GM19438 (cell line): ENCODE measurements around the gene HIF1A.
"Not testable (repeated sequence)": the region's sequence is repeated elsewhere in the genome, so short reads cannot be mapped to it uniquely, and the experiment has no call there.

Source experiments
- ATAC-seq: cut with Tn5 transposase; IDR thresholded peaks from one replicate; pipeline ENCODE4 v1.9.1; 2021; ENCODE audit warnings: low read depth; ENCODE audit not compliant: unreplicated experiment

The HIF1A gene

DNA sequence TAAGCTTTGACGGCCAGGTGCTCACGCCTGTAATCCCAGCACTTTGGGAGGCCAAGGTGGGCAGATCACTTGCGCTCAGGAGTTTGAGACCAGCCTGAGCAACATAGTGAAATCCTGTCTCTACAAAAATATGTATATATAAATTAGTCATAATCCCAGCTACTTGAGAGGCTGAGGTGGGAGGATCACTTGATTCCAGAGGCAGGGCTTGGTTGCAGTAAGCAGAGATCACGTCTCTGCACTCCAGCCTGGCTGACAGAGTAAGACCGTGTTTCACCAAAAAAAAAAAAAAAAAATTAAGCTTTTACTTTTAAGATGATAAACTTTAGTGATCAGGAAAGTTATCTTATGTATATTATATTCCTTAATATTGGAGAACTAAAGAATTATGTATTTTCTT lies 48.9 kb downstream of the HIF1A start:
- no peak for ATAC-seq

GRCh38 chr14:61746346-61746745 lies 51.0 kb downstream of the HIF1A start:
- ATAC-seq = not testable (repeated sequence)

DNA sequence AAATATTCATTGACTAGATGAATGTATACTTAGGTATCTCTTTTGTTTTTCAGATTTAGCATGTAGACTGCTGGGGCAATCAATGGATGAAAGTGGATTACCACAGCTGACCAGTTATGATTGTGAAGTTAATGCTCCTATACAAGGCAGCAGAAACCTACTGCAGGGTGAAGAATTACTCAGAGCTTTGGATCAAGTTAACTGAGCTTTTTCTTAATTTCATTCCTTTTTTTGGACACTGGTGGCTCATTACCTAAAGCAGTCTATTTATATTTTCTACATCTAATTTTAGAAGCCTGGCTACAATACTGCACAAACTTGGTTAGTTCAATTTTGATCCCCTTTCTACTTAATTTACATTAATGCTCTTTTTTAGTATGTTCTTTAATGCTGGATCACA lies 51.6 kb downstream of the HIF1A start:
- ATAC-seq = no peak

DNA sequence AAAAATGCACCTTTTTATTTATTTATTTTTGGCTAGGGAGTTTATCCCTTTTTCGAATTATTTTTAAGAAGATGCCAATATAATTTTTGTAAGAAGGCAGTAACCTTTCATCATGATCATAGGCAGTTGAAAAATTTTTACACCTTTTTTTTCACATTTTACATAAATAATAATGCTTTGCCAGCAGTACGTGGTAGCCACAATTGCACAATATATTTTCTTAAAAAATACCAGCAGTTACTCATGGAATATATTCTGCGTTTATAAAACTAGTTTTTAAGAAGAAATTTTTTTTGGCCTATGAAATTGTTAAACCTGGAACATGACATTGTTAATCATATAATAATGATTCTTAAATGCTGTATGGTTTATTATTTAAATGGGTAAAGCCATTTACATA lies 52.0 kb downstream of the HIF1A start:
- ATAC-seq = no peak

DNA sequence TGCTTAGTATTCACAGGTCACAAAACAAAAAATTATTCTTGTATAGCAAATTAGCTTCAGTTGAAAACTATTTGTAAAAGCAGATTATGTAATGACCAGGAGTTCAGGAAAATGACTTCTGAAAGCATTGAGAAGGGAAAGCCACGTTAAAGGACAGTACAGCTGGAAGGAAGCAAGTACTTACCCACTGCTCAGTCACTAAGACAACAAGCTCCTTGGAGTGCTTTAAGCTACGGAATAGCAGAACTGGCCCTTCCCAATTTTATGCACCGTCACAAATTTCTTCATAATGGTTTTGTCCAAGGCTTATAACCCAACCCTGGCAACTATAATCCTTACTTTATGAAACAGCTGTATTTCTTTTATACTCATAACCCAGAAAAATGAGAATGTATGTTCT lies 54.0 kb downstream of the HIF1A start:
- ATAC-seq = no peak

DNA sequence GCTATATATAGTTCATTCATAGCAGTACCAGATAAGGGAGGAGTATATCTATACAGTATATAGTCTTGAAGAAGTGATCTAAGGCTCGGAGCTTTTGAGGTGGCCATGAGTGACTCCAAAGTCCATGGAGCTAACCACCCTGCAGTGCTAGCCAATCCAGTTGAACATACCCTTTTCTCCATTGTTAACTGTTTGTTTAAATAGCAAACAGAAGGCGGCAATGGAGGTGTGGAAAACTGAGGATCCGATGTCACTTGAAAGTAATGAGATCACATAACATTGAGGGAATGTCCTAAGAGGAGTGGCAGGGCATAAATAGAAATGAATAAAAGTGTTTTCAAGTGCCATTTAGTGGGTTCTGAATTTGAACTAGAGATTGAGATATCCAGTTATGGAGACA lies 54.6 kb downstream of the HIF1A start:
- no peak for ATAC-seq

DNA sequence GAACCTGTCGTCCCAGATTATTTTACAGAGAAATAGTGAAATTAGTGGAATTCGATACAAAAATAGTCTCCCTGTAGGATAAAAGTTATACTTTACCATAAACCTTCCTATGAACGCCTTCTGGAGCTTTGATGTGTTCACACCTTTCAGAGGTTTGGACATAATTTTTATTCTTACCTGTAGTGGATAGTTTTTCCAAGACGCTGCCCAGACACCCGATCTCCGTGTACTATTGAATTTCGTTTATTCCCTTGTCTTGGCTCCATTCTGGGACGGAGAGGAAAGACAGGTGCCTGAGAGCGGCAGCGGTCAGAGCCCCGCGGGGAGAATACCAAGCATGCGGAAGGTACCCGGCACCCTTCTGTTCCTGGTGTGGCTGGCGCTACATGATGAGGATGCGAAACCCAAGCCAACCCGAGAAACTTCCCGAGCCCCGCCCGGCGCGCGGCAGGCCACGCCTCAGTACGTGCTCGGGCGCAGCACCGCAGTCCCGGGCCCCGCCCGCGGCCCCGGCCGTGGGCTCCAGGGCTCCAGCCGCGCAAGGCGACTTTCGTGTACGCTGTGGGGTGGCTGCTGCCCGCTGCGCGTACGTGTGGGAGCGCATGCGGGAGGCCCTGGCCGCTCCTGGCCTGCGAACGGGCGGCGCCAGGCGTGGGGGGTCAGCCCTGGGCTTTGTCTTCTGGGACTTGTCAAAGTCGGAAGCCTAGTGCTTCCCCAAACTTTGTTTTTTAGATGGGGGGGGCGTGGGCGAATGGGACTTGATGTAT lies 55.6 kb downstream of the HIF1A start:
- ATAC-seq = peak; percentile 86

DNA sequence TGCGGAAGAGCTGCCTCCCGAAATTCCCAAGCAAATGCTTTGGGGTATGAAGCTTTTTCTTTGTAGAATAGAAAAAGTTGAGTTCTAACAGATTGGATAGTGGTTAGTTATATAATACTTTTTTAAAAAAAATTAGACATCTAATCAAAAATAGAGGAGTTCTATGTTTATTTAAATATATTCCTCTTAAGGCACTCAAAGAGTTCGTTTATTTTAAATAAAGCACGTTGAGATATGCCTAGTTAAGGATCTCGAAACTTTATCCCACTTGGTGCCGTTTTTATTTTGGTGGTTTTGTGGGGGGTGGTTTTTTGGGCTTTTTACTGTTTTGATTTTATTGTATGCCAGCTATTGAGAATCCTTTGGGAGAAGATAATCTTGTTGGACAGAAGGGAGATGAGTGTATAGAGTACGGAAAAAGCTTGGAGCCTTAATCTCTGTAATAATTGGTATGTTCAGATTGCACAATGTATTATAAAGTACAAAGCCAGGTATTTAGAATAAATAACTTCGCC lies 56.2 kb downstream of the HIF1A start:
- no peak for ATAC-seq

- peak; percentile 48 for ATAC-seq
Measured at GRCh38 chr14:61752626-61753025, 57.3 kb downstream of the HIF1A start.

DNA sequence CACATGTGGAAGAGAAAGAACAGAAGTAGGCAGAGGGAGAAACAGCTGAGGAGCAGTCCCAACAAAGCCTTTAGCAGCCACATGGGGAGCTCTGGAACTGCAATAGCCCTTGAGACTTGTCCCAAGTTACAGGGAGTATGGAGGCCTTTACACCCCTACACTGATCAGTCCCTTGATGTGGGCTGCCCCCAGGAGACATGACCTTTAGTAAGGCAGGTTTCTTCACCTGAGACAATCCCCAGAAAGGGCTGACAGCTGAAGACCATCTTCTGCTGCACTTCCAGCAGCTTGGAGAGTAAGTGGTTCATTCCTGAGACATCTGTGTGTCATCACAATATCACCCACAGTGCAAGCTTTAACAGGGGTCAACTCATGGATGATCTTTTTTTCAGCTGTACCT lies 58.3 kb downstream of the HIF1A start:
- no peak for ATAC-seq

GRCh38 chr14:61754627-61755381 lies 59.5 kb downstream of the HIF1A start:
- ATAC-seq = no peak

DNA sequence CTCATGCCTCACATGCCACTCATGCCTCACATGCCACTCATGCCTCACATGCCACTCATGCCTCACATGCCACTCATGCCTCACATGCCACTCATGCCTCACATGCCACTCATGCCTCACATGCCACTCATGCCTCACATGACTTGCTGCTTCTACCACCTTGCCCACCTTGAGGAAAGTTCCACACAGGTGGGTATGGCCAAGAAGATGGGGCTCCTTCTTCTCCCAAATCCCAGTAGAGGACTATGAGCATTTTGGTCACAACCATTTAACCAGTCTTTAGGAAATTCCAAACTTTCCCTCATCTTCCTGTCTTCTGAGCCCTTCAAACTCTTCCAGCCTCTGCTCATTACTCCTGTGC lies 60.0 kb downstream of the HIF1A start:
- ATAC-seq = not testable (repeated sequence)

GRCh38 chr14:61756135-61756534 lies 60.8 kb downstream of the HIF1A start:
- ATAC-seq = no peak

DNA sequence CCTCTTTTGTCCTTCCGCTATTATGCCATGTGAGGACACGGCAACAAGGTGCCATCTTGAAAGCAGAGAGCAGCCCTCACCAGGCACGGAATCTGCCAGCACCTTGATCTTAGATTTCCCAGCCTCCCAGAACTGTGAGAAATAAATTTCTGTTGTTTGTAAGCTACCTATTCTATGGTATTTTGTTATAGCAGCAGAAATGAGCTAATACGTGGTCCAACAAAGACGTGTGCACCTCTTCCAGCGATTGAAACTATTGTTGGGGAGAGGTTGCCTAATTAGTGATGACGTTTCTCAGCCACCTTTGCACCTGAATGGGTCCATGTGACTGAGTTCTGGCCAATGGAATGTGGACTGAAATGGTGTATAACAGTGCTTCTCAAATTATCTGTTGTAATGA lies 64.6 kb downstream of the HIF1A start:
- no peak for ATAC-seq

- no peak for ATAC-seq
Measured at GRCh38 chr14:61761557-61761956, 66.2 kb downstream of the HIF1A start.

GRCh38 chr14:61761959-61762786 lies 66.9 kb downstream of the HIF1A start, which contains the start of gene SNAPC1:
Gene SNAPC1 (plus strand): TSS chr14:61762420. CDS start chr14:61762461, 41 bp downstream.
- ATAC-seq = peak; percentile 99

DNA sequence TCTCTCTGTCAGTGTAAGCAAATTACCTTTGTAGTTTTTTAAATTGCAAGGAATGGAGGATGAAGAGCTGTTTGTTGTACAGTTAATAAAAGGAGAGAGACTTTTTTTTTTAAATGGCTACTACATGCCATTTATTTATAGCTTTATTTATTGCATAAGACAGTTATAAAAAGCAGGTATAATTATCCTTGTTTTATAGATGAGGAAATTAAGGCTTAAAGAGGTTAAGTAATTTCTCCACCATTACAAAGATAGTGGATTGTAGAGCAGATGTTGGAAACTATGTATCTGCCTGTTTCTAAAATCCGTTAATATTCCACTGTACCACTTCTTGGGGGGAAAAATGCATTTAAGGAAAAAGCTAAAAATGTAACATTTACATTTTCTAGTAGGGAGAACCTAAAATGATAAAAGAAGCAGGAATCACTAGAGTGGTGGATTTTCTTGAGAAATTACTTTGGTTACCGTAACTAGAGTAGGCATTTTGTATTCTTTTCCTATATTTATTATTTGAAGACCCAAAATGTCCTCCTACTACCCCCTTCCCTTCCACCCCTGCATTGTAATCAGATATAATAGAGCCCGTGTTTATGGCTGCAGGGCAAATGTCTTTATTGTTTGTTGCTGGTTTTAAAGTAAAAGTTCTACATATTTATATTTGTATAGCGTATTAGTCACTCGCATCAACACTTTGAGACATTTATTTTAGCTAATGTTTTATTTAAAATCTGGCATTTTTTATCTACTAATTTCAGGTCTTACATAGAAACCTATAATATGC lies 69.2 kb downstream of the HIF1A start:
- ATAC-seq = no peak

- no peak for ATAC-seq
Measured at GRCh38 chr14:61765225-61765943, 70.1 kb downstream of the HIF1A start.

DNA sequence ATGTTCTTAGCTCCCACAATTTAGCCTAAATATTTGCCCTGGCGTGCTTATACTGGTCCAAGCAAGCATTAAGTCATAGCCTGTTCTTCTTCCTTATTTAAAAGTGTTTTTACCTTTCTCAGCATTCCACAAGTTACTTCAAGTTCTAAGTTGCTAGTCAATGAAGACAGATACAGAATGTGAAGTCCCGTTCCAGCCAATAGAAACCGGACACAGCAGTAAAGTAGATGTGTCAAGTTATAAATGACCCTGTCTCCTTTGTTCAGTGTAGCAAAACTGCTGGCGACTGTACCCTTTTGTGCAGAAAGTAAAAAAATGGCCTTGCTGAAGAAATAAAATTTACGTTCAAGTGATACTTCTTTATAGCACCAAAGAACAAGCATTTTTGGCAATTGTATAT lies 70.8 kb downstream of the HIF1A start:
- no peak for ATAC-seq

- no peak for ATAC-seq
Measured at GRCh38 chr14:61768240-61768639, 72.9 kb downstream of the HIF1A start.
